Caki2 (cell line): ENCODE data around the gene KDELR3. TPM values are rescaled to one million over a fixed set of nuclear protein-coding genes. Genes with fewer than 3 reads are reported as not detected.
A peak's percentile ranks its signal among the peaks of the same experiment; 100 is the strongest.

Experiments
- DNase-seq: peaks from one replicate; pipeline ENCODE4 v3.0.0-alpha.2; 2015; ENCODE audit warnings: low read depth
- in situ Hi-C: cut with HindIII; loops from 2 replicates; pipeline ENCODE4 v1.10.0; 2016; ENCODE audit warnings: low sequenced_read_pairs, low pct_unique_long_range_greater_than_20kb, mixed read lengths
- total RNA-seq: library from RNA; depleted of rRNA; stranded (reverse); fragments of >200 nt; shearing (Covaris generic); gene quantifications from 2 replicates; pipeline ENCODE4 v1.2.3, GENCODE V29; 2014; ENCODE audit warnings: low replicate concordance

KDELR3 gene
- total RNA-seq, 1 experiment from 2014 or later = 250 TPM

DNA sequence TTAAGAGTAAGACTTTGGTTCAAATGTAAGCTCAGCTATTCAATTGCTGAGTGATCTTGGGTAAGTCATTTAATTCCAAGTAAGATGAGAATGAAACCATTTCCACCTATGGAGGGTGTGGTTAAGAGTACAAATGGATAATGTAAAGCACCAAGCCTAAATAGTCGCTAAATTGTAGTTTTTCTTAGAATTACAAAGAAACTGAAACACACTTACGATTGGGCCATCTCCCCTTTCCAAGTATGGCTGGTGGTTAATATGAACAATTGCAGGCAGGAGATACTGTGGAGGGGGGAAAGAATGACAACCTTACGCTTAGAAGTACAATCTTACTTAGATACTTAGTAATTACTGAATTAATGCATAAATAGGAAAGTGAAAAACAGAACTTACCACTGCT lies 30.0 kb downstream of the KDELR3 start:
- in situ Hi-C loops = no loop called here
- no peak for DNase-seq

DNA sequence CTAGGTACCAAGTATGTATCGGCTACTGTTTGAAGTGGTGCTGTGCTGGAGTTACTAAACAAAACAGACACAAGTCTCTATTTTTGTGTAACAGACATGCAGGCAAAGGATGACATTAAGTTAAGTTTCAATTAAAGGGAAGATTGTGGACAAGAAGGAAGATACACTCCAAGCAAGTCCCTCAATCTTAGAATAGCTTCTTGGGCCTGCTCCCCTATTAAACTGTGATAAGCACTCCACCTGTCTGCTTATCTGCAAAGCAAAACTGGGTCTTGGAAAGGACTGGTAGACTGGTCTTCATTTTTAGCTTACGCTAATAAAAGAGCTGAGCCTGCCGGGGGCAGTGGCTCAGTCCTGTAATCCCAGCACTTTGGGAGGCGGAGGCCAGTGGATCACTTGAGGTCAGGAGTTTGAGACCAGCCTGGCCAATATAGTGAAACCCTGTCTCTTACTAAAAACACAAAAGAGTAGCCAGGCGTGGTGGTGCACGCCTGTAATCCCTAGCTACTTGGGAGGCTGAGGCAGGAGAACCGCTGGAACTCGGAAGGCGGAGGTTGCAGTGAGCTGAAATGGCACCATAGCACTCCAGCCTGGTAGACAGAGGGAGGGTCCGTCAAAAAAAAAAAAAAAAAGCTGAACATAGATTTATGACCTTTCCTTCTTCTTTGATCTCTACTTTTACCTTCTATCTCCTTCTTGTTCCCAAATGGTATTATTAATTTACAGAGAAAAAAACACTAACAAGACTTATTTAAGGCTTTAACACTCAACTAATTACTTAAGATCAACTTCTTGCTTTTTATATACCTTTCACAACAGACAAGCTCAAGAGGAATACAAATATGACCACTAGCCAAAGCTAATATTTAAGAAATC lies 34.1 kb downstream of the KDELR3 start:
- in situ Hi-C loops = no loop called here
- DNase-seq = no peak

DNA sequence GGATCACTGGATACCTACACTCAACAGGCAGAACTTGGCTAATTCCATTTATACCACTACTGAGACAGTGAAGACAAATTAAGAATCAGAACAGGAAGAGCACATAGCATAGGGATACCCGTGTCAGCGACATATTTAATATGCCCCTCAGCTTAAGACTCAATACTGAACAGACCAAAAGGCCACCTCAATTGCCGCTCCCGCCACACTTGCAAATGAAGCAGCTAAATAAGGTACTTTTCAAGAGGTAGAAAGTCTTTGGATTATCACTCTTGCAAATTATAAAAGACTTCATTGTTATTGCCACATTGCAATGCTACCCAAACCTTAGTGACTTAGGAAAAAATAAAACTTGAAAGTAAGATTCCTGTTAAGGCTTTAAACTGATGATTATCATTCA lies 35.1 kb downstream of the KDELR3 start:
- in situ Hi-C loops = no loop called here
- DNase-seq = no peak

DNA sequence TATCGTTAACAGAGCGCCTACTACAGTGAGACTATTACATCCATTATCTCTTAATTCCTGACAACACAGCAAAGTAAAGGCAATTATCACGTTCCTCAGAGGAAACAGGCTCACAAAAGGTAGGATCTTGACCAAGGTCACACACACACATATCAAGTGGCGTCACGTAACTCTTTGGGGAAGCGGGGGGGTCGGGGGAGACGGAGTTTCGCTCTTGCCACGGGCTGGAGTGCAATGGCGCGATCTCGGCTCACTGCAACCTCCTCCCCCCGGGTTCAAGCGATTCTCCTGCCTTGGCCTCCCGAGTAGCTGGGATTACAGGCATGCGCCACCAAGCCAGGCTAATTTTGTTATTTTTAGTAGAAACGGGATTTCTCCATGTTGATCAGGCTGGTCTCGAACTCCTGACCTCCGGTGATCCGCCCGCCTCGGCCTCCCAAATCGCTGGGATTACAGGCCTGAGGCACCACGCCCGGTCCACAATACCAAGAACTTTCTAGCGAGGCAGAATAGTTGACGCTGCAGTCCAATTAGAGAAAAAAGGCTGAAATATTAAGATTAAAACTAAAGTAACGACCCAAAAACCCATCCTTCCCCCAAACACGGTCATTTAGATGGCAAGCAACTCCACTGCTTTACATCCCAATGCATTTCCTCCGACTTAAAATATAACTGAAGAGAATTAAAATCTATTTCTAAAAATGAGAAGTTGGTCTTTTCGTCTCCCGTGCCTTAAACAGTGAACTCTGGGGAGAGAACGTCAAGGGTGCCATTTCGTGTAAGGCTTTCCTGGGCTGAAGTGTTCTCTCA lies 37.0 kb downstream of the KDELR3 start:
- DNase-seq = no peak
- in situ Hi-C loops = no loop called here

DNA sequence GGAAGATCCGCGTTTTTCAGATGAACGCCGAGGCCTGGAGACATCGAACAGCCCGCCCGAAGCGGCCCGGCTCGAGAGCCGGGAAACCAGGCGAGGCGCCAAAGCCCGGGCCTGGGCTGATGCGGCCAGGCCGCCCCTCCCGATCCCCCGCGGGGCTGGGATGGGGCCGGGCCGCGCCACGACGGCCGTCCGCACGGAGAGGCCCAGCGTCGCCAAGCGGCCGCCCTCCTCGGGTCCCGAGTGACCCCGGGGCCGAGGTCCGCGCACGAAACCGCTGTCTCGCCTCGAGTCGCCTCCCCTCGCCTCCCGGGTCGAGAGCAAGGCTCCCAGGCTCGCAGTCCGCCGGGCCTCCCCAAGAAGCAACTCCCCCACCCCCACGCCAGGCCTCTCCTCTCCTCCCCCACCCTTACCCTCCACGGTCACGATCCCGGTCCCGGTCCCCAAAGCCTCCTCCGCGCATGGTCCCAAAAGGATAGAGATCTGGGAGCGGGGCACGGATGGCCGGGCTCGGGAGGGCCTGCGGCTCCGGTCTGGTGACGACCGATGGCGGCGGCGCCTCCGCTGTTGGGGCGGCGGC lies 37.7 kb downstream of the KDELR3 start:
- in situ Hi-C loops = no loop called here
- peak; percentile 75 for DNase-seq

DNA sequence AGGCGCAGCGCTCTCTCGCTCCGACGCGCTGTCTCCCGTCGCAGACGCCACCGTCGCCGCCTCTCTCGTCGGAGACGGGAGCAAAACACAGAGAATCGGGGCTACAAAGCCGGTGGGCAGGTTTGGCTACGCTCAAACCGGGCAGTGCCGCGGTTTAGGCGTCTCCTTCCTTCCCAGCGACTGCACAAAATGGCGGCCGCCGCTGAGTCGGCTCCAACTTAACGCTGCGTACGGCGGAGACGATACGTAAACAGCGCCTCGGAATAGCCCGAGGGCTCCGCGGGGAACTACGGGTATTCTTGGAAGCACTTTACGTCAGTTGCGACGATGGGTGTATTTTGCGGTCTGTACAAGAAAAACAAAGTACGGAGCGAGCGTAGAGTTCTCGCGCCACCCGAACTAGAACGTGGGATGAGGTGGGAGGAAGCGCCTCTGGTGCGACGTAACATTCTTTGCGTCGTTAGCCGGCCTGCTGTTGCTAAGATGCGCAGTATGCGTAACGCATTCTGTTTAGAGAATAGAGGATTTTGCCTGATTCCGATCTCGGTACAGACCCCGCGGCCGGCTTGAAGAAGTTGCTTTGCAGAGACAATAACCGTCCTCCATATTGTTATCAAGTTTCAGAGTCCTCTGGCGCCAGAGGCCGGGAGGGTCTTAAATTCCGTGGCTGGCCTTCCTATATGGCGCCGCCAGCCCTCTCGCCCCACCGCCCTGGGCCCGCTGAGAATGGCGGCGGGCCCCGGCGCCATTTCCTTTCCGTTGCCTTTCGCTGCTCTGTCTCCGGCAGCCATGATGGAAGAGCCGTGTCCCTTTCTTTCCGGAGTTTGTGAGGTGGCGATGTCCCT lies 38.4 kb downstream of the KDELR3 start, which contains the start of gene DDX17:
Gene DDX17, minus strand, starts transcription at position 194 of the 845 bp plus-strand sequence.
- DNase-seq = peak; percentile 96
- in situ Hi-C loops = no loop called here

DNA sequence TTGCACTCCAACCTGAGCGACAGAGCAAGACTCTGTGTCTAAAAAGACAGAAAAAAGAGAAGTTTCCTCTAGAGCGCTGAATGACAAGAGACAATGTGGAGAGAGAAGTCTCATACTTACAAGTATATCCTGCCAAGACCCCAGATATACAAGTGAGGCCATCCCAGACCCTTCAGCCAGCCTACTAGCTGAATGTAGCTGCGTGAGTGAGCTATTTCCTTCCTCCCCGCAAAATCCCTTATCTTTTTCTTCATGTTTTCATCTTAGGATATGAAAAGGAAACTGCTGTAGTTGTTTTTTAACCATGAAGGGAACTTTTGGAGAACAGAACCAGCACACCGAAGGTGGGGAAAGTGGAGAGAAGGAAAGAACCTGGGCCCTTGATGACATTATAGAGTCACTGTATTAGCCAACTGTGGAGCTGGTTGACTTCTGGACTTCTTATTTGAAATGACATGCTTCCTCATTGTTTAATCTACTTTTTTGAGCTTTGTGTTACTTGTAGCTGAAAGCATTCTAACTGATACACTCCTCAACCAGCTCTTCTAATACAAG lies 42.6 kb downstream of the KDELR3 start:
- in situ Hi-C loops = no loop called here
- DNase-seq = no peak

DNA sequence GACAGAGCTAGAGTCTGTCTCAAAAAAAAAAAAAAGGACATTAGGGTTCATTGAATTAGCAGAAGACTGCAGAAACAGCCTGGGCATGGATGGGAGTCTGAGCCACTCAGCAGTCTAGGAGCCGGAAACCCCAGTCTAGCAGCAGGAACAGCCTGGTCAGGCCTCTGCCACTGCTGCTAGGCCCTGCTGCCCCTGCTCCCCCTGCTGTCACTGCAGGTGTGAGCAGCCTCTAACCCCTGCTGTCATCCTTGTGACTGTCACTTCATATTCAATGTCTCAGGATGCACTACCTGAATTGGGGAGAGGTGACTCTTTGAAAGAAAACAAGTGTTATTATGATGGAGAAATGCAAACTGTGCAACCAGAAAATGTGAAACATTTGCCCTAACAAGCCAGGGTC lies 45.2 kb downstream of the KDELR3 start:
- no peak for DNase-seq
- in situ Hi-C loops = no loop called here

DNA sequence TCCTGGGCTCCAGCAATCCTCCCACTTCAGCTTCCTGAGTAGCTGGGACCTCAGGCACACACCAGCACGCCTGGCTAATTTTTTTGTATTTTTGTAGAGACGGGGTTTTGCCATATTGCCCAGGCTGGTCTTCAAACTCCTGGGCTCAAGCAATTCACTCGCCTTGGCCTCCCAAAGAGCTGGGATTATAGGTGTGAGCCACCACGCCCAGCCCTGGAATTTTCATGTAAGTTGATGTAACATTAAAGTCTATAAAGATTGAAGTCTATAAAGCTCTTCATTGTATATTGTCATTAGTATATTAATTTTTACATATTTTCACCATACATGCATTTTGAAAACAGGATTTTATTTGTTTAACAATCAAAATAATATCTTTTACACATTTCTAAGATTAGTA lies 50.7 kb downstream of the KDELR3 start:
- in situ Hi-C loops = no loop called here
- DNase-seq = no peak

DNA sequence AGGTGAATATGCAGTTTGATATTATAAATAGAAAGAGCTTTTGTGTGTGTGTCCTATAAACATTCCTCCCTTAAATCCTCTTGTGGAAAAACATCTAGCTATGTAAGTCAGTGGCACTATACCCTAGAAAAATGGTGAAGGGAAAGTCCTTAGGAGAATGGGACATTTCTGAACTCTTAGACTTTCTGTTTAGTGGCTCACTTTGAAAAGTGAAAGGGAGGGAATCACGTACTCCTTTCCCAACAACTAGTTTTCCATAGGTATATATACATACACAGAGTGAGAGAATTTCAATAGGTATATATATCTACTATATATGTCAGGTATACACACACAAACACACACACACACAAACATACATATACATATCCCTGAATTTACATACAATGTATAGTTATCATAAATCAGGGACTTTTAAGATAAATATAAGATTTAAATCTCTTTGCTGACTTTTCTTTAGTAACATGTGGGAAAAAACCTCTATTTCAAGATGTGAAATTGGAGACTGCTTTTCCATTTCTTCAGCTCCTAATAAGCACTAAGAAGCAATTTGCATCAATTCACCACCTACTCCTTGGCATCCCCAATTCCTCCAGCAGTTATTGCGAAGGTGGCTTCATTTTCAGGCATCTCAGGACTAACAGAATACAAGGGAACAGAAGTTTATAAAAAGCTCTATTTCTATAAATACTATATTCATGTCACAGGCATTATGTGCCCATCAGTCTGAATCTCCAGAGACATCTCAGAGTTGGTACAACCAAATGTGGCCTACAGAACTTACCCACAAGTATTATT lies 51.8 kb downstream of the KDELR3 start:
- DNase-seq = no peak
- in situ Hi-C loops = no loop called here

DNA sequence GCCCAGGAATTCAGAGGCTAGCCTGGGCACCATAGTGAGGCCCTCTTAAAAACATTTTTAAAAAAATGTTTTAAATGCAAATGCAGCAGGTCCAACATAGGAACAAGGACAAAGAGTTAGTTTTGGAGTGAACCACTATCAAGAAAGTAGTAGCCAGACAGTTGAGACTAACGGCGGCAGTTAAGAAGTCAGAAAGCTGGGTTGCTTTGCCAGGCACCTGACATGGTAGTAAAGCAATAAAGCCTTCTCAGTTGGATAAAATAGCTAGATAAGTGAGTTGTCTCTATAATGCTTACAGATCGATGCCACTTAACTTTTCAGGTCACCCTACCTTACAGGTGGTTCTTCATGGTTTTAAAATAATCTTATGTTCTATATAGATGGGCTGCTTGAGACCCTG lies 55.1 kb downstream of the KDELR3 start:
- in situ Hi-C loops = no loop called here
- DNase-seq = no peak

DNA sequence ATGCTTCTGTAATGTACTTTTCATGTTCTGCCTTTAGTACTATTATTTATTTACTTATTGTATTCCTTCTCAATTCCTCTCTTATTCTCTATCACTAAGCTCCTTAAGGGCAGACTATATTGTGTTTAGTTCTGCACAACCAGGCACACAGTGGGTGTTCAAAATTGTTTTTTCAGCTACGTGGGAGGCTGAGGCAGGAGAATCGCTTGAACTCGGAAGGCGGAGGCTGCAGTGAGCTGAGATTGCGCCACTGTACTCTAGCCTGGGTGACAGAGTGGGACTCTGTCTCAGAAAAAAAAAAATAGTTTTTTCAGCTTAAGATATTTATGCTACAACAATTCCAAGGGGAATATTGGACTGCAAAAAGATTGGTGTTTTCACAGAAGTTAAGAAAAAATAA lies 55.6 kb downstream of the KDELR3 start:
- in situ Hi-C loops = no loop called here
- no peak for DNase-seq

DNA sequence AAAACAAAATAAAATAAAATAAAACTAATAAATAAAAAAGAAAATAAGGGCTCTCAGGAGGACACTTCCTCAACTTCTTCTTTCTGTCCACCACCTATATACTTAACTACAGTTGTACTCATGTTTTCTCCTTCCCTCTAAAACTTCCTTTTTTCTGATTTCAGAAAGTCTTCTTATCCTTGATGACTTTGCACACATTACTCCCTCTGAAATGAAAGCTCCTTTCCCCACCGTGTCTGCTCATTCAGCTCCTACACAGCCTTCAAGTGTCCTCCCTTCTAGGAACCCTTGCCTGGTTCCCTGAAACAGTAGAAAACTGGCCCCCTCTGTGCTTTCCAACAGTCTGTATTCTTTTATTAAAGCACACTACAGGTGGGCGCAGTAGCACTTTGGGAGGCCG lies 56.5 kb downstream of the KDELR3 start:
- in situ Hi-C loops = no loop called here

DNA sequence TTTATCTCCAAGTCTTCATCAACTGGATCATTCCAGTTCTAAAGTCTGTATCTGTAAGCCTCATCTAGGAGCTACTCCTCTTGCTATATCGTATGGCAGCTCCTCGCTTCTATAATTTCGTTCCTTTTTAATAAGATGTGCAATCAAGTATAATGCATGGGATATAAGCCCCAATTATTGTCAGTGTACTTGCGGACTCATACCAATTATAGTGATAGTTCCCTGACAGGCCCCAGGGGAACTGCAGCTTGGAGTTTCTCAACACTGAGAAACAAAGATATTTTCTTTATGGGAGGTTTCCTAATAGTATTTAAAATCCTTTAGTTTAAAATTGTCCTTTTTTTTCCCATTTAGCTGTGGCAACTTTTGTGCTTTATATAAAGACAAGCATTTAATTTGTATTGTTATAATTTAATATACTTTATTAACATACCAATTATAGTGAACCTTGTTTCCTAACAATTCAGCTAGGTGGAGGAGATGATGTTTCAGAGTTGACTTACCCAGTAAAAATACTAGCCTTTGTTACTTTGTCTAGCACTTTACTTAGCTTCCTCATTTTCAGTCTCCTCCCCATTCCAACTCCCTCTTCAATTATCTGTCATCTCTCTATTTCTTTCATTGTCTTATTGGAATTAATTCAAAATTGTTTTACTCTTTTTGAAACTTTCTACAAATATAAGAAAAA lies 63.5 kb downstream of the KDELR3 start:
- DNase-seq = no peak
- in situ Hi-C loops = no loop called here

More for the DNA sequence above, 56.5 kb downstream of the KDELR3 start:
- DNase-seq = no peak
